GM12878 (cell line): ENCODE results near the gene BTNL9. TPM values are rescaled to one million over a fixed set of nuclear protein-coding genes. Genes with fewer than 3 reads are reported as not detected.

Source experiments
- NR2C1 ChIP-seq: fragments of 450-650 bp; IDR thresholded peaks from 2 replicates; pipeline ENCODE4 v1.6.1; 2017; ENCODE audit warnings: antibody characterized with exemption, mild to moderate bottlenecking, moderate library complexity
- polyA plus RNA-seq, 11 experiments: library from polyadenylated mRNA; depleted of rRNA in 4 of 11; unstranded in 6 of 11; stranded (reverse) in 5 of 11; fragments of >200 nt; fragmentation: Nextera tagmentation in 4 of 11; fragmentation: Illumina TruSeq in 1 of 11; extraction: Ambion mirVana in 4 of 11; extraction: Trizol in 1 of 11; gene quantifications; 1 replicate in 1 of 11; 2 replicates in 10 of 11; pipeline versions ENCODE4 v1.2.1 to v1.2.3, GENCODE V29; 2011 to 2016; ENCODE audit warnings: inconsistent platforms in 2 of 11, missing spikeins in 2 of 11, low read depth in 1 of 11
- total RNA-seq, 4 experiments: library from RNA; depleted of rRNA in 3 of 4; stranded (reverse); fragments of >200 nt in 3 of 4; fragmentation: Illumina TruSeq in 1 of 4; extraction: Trizol in 1 of 4; gene quantifications; 2 replicates each; pipeline versions ENCODE4 v1.2.1 to v1.2.3, GENCODE V29; 2013 to 2021
- TF ChIP-seq, protein P1 (sequence below): IDR thresholded peaks from 2 replicates; pipeline ENCODE4 v1.6.1; 2012; ENCODE audit warnings: improper control_type of control experiment, low read depth, low read length; ENCODE audit not compliant: insufficient replicate concordance
- TF ChIP-seq, protein P2 (sequence below): IDR thresholded peaks from 2 replicates; pipeline ENCODE4 v1.6.1; 2012; ENCODE audit warnings: mild to moderate bottlenecking, low read depth, low read length

Gene BTNL9
- total and polyA plus RNA-seq, 10 of the 15 experiments (the other 5 are each of a cell fraction or from before 2014, with no cell fraction given), result 0.01 to 16.5 (median 0.06) TPM; not detected in 5

DNA sequence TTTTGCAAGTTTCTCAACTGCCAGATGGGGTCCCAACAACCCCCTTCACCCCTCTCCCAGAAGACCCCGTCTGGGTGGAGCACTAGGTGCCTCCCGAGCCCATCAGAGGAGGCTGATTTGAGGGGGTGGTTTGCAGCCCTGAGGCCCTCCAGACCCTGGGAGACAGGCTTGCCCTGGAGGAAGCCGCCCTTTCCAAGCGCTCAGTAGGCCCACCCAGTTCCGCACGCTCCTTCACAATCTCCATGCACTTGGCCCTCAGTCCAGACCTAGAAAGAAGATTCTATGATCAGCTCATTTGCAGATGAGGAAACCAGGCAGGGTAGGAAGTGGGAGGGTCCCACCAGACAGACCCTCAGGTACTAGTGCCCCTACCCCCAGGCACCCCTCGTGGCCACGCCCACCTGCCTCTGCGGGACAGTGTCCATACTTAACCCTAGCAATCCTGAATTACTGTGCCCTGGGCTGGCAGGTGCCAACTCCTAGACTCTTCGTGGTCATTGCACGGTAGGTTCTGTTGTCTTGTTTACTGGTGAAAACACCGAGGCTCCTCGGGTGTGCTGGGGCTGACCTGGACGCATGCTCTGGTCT, 68.6 kb downstream of the BTNL9 start (continued):
- TF ChIP-seq, protein P1, sequence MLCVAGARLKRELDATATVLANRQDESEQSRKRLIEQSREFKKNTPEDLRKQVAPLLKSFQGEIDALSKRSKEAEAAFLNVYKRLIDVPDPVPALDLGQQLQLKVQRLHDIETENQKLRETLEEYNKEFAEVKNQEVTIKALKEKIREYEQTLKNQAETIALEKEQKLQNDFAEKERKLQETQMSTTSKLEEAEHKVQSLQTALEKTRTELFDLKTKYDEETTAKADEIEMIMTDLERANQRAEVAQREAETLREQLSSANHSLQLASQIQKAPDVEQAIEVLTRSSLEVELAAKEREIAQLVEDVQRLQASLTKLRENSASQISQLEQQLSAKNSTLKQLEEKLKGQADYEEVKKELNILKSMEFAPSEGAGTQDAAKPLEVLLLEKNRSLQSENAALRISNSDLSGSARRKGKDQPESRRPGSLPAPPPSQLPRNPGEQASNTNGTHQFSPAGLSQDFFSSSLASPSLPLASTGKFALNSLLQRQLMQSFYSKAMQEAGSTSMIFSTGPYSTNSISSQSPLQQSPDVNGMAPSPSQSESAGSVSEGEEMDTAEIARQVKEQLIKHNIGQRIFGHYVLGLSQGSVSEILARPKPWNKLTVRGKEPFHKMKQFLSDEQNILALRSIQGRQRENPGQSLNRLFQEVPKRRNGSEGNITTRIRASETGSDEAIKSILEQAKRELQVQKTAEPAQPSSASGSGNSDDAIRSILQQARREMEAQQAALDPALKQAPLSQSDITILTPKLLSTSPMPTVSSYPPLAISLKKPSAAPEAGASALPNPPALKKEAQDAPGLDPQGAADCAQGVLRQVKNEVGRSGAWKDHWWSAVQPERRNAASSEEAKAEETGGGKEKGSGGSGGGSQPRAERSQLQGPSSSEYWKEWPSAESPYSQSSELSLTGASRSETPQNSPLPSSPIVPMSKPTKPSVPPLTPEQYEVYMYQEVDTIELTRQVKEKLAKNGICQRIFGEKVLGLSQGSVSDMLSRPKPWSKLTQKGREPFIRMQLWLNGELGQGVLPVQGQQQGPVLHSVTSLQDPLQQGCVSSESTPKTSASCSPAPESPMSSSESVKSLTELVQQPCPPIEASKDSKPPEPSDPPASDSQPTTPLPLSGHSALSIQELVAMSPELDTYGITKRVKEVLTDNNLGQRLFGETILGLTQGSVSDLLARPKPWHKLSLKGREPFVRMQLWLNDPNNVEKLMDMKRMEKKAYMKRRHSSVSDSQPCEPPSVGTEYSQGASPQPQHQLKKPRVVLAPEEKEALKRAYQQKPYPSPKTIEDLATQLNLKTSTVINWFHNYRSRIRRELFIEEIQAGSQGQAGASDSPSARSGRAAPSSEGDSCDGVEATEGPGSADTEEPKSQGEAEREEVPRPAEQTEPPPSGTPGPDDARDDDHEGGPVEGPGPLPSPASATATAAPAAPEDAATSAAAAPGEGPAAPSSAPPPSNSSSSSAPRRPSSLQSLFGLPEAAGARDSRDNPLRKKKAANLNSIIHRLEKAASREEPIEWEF, result no peak
- TF ChIP-seq NR2C1, result no peak
- TF ChIP-seq, protein P2, sequence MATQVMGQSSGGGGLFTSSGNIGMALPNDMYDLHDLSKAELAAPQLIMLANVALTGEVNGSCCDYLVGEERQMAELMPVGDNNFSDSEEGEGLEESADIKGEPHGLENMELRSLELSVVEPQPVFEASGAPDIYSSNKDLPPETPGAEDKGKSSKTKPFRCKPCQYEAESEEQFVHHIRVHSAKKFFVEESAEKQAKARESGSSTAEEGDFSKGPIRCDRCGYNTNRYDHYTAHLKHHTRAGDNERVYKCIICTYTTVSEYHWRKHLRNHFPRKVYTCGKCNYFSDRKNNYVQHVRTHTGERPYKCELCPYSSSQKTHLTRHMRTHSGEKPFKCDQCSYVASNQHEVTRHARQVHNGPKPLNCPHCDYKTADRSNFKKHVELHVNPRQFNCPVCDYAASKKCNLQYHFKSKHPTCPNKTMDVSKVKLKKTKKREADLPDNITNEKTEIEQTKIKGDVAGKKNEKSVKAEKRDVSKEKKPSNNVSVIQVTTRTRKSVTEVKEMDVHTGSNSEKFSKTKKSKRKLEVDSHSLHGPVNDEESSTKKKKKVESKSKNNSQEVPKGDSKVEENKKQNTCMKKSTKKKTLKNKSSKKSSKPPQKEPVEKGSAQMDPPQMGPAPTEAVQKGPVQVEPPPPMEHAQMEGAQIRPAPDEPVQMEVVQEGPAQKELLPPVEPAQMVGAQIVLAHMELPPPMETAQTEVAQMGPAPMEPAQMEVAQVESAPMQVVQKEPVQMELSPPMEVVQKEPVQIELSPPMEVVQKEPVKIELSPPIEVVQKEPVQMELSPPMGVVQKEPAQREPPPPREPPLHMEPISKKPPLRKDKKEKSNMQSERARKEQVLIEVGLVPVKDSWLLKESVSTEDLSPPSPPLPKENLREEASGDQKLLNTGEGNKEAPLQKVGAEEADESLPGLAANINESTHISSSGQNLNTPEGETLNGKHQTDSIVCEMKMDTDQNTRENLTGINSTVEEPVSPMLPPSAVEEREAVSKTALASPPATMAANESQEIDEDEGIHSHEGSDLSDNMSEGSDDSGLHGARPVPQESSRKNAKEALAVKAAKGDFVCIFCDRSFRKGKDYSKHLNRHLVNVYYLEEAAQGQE, result no peak
